ENCODE data around the gene VAT1L.

Gene VAT1L

GRCh38 chr16:77871932-77872331 is 83.6 kb downstream of the VAT1L start:
- no peak for DNase-seq

- DNase-seq = no peak
These were observed 84.7 kb downstream of the VAT1L start for GRCh38 chr16:77873066-77873465.

- DNase-seq = no peak
These were observed 86.0 kb downstream of the VAT1L start for GRCh38 chr16:77874347-77874746.

GRCh38 chr16:77876776-77877175 is 88.4 kb downstream of the VAT1L start:
- no peak for DNase-seq

GRCh38 chr16:77877712-77878347 is 89.5 kb downstream of the VAT1L start:
- no peak for DNase-seq

DNA sequence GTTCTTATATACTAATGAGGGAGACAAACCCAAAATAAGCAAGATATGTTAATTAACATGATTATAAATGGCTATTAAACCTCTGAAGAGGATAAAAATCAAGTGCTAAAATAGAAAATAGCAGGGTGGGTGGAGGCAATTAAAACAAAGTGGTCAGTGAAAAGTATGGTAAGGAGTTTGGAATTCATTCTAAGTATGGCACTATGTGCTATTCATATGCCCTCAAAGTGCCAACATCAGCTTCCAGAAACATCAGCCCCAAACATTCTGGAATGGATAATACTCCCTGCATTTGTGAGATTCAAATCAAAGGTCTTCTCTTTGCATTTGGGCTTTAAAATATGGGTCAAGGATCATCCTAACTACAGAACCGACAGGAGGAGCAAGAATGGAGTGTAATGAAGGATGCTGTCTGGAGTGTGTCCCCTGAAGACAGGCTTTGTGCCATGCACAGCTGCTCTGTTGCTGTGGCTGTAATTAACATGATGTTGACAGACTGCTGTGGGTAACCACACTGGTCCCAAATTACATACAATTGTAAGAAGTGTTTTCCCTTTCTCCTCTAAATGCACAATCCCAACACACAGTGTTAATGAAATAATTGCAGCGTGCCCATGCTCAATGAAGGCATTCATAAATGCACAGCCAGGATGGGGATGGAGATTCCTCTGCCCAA is 93.1 kb downstream of the VAT1L start:
- no peak for DNase-seq

DNA sequence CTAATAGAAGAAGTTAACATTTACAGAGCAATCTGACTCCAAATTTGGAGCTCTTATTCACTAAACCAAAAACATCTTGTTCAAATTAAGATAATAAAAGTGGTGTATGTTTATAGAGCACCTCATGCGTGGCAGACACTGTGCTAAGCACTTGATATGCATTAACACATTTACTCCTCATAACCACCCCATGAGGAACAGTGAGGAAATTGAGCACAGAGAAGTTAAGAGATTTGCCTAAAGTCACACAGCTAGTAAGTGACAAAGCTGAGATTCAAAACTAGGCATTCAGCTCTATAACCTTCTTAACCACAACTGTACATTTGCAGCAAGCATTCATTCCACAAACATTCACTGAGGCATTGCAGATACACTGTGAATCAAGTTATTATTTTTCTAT is 94.0 kb downstream of the VAT1L start:
- no peak for DNase-seq

GRCh38 chr16:77885571-77886295 is 97.4 kb downstream of the VAT1L start:
- DNase-seq = no peak

GRCh38 chr16:77888871-77889270 is 100.5 kb downstream of the VAT1L start:
- DNase-seq = no peak

GRCh38 chr16:77890075-77890474 is 101.7 kb downstream of the VAT1L start:
- DNase-seq = no peak

DNA sequence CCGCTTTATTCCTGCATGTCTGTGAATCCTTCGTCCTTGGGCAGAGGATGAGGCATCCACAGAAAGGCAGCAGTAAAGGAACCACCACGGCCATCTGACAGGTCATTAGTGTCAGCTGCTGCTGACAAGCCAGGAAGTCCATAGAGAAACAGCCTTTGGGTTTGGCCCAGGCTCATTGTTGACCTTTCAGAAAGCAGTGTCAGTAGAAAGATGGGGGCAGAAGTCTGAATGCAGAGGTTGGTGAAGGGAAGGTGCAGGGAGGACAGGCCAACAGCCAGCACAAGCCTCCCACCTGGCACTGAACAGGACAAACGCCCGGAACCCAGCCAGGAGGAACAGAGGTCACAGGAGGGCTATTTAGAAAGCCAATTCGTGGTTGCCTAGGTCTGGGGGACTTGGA is 105.8 kb downstream of the VAT1L start:
- DNase-seq = no peak

DNA sequence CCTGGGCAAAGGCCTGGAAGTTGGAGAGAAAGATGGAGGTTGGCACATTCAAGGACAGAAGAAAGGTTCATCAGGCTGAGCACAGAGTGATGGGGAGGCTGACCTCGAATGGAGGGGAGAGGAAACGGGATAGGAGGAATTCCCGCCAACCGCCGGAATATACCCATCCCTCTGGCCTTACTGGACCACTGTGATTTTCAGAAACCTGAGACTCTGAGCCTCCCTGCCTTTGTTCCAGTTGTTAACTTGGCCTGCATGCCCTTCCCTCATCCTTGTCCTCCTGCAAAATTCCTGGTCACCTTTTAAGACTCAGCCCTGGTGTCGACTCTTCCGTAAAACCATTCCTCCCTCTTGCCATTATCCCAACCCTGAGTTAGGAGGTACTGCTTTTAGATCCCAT is 107.6 kb downstream of the VAT1L start:
- DNase-seq = no peak

DNA sequence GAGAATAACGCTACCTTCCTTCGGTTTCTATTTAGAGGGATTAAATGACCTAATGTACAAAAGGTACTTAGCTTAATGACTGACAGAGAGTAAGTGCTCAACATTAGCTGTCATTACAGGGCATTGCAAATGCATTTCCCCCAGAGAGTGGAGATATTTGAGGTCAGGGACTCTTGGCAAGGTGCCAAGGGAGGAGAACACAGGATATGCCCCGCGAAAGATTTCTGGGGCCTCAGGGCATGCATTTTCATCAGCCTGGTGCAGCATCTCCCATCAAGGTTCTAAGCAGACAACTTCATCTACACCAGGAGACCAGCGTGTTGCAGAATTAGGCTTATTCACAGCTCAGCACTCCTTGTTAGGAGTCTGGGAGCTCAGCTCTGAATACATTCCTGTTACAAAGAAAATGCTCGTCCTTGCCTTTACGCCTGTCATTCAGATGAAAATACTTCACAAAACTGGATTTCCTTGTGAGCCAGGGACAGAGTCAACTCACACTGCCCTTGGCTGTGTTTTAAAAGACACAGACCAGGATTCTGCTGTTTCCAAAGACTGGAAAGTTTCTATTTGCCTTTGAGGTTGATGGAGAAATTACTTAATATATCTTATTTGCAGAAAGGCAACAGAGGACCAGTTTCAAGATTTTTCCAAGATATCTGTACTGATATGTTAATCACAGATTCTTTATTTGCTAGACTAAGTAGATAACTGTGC is 108.2 kb downstream of the VAT1L start:
- DNase-seq = no peak

GRCh38 chr16:77897129-77897437 is 108.7 kb downstream of the VAT1L start:
- DNase-seq = no peak

- DNase-seq = no peak
These were observed 109.7 kb downstream of the VAT1L start for GRCh38 chr16:77897831-77898605.

GRCh38 chr16:77898671-77899211 is 110.4 kb downstream of the VAT1L start:
- DNase-seq = no peak

DNA sequence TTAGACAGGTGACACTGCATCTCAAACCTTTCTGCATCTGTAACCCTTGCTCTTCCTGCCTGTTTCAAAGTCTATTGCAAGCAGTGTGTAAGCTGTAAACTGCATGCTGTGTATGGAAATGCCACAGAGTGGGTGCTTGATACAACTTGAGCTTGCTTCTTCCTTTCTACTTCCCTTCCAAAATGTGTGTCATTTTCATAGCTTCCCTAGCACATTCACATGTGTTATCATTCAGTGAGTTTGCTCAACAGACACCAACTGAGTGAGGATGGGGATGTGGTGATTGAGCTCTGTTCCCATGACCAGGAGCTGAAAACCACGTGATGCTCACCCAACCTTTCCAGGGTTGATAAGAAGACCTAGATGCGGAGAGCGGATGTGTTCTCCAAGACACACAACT is 111.1 kb downstream of the VAT1L start:
- no peak for DNase-seq

- DNase-seq = no peak
These were observed 117.1 kb downstream of the VAT1L start for GRCh38 chr16:77905374-77905920.

- DNase-seq = no peak
These were observed 121.7 kb downstream of the VAT1L start for GRCh38 chr16:77910021-77910420.

DNA sequence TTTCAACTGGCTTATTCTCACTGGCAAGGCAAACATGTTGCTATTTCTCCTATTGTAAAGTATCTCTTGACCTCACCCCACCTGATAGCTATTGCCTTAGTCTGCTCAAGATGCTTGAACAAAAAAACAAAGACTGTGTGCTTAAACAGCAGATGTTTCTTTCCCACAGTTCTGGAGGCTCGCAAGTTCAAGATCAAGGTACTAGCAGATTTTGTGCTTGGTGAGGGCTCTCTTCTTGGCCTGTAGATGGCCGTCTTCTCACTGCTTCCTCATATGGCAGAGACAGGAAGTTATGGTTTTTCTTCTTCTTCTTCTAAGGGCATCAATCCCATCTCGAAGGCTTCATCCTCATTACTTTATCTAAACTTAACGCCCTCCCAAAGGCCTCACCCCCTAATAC is 124.3 kb downstream of the VAT1L start:
- DNase-seq = no peak

GRCh38 chr16:77913738-77914253 is 125.4 kb downstream of the VAT1L start:
- no peak for DNase-seq

DNA sequence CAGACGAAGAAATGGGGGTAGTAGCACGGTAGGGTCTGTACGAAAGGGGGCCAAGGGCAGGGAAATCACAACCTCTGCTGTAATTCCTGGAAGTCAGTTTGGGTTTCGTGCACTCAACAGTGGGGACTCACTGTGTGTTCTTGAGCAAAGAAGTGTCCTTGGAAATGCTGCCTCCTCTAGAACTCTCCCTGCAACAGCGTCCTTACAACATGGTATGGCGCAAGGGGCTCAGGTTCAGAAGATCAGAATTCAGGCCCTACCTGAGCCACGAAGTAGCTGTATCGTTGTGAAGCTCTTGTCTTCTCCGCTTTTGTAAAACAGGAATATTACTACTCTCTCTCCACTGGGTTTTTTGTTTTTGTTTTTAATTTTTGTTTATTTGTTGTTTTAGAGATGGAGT is 127.7 kb downstream of the VAT1L start:
- no peak for DNase-seq

Measured in activated CD4-positive, alpha-beta T cell treated with anti-CD3 and anti-CD28 coated beads for 1 hour (primary cell).